GM10266 (cell line): ENCODE results near the gene POMT2.

Source experiments
- DNase-seq: peaks from one replicate; pipeline ENCODE4 v3.0.0; 2012; ENCODE audit errors: extremely low spot score
- TF ChIP-seq, protein P1 (sequence below): IDR thresholded peaks from 2 replicates; pipeline ENCODE4 v1.5.1; 2012; ENCODE audit warnings: mild to moderate bottlenecking, low read depth; ENCODE audit not compliant: control insufficient read depth, insufficient read depth; ENCODE audit errors: missing control alignments

Gene POMT2

DNA sequence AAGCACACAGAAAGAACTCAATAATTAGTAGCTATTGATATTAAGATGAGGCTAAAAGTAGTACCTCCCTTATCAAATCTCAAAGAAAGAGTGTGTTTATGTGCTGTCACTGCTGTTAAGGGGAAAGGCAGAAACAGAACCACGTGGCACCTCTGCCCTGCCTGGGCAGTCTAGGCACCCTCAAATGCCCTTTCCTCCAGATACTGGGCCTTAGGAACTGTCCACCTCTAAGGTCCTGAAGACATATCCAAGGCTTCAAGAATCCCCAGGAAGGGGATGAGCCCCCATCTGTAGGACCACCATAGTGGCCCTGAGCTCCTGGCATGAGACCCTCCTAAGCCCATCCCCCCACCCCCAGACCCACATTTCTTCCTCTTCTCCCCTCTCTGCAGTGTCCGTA is 78.7 kb downstream of the POMT2 start:
- no peak for DNase-seq
- TF ChIP-seq, protein P1, sequence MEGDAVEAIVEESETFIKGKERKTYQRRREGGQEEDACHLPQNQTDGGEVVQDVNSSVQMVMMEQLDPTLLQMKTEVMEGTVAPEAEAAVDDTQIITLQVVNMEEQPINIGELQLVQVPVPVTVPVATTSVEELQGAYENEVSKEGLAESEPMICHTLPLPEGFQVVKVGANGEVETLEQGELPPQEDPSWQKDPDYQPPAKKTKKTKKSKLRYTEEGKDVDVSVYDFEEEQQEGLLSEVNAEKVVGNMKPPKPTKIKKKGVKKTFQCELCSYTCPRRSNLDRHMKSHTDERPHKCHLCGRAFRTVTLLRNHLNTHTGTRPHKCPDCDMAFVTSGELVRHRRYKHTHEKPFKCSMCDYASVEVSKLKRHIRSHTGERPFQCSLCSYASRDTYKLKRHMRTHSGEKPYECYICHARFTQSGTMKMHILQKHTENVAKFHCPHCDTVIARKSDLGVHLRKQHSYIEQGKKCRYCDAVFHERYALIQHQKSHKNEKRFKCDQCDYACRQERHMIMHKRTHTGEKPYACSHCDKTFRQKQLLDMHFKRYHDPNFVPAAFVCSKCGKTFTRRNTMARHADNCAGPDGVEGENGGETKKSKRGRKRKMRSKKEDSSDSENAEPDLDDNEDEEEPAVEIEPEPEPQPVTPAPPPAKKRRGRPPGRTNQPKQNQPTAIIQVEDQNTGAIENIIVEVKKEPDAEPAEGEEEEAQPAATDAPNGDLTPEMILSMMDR: no peak

DNA sequence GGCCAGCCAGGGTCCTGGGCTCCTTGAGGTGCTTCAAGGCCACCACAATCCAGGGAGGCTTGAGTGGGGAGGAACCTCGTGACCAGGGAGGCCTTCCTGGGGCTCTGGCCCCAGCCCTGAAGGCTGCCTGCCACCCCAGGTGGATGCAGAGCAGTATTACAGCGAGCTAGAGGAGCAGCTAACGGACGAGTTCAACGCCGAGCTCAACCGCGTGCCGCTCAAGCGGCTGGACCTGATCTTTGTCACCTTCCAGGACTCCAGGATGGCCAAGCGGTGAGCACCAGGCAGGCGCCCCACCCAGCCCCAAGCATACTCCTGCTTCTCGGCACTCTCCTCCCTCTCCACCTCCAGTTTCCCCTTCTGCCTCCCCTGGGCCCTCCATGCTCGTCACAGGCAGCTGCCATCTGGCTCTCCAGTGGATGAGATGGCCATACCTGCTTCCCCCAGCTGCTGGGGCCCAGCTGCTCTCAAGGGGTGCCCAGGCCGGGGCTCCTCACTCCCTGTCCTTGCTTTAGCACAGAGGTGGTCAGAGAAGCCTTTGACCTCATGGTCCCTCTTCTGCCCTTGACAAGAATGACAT is 80.3 kb downstream of the POMT2 start:
- TF ChIP-seq, protein P1: no peak
- DNase-seq: no peak

DNA sequence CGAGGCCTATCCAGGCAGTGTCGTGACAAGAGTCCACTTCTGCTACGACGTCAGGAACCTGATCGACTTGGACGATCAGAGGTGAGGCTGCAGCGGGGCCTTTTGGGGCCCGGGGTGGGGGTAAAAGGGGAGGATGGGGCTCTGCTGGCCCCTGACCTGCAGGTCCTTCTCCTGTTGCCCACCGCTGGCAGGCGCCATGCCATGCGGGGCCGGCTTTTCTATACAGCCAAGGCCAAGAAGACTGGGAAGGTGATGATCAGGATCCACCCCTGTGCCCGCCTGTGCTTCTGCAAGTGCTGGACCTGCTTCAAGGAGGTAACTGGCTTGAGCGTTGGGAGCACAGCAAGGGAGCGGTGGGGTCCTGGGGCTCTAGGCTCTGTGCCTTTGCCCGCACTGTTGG is 81.3 kb downstream of the POMT2 start:
- TF ChIP-seq, protein P1: no peak
- DNase-seq: no peak

DNA sequence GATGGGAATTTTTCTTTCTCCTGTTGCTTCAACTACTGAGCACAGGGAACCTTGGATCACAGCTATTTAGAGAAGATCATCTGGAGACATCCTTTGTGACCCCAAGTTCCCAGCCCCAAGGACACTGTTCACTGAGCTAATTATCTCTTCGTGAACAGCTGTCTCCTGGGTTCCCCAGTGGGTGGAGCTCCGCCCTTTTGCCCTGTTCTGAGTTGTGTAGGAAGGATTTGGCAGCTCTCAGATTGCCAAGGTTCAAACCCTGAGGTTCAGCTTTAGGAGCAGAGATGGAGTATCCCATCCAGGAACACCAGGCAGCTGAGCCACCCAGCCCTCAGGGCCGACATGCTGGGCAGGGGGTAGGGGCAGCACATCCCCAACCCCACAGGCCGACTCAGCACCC is 81.7 kb downstream of the POMT2 start:
- no peak for DNase-seq
- TF ChIP-seq, protein P1: no peak

DNA sequence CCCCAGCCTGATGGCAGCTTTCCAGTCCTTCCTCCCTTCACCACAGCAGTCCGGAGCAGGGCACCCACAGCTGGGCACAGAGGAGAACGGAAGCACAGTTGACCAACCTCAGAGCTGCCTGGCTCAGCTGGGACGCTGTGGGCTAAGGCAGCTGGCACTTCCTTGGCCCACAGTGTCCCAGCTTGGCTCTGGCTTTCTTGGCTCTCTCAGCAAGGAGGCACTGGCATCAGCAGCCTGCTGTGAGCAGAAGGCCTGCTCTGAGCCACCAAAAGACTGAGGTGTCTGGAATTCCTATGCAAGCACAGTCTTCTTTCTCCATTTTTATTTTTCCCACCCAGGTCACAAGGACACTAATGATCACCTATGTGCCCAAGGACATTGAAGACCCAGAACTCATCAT is 82.3 kb downstream of the POMT2 start:
- TF ChIP-seq, protein P1: no peak
- no peak for DNase-seq

DNA sequence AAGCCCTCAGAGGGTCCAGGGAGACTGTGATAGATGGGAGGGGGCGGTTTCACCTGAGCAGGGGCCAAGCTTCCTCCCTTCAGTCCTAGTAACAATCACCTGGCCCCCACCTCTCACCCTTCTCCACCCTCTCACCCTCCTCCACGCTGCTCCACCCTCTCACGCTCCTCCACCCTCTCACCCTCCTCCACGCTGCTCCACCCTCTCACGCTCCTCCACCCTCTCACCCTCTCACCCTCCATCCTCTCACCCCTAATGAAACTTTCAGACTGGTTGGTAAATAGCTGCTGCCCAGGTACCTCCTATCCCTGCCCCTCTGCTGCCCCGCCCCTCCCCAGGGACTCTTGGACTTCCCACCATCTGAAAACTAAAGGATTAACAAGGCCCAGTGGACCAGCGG is 83.9 kb downstream of the POMT2 start:
- TF ChIP-seq, protein P1: no peak
- no peak for DNase-seq

DNA sequence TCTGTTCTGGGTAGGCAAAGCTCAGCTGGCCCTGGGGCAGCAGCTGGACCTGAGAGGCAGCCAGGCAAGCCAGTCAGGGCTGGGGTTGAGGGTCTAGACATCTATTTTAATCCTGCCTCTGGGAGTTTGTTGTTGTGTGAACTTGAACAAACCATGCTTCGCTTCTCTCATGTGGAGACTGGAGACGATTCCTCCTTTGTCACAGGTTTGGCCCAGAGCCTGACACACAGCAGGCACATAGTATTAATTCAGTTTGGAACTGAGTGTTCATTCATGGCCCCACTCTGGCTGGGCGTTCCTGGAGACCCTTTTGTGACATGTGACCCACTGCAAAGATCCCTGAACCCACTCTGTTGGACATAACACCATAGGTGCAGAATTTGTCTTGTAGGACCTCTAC is 89.0 kb downstream of the POMT2 start:
- TF ChIP-seq, protein P1: no peak
- DNase-seq: no peak
